Adrenal gland (tissue), 5 donors: ENCODE results near the gene SNX25.

Experiments used
- CTCF ChIP-seq, 6 experiments: fragments of 450-650 bp in 4 of 6; fragments of 200-600 bp in 2 of 6; sonication (generic) in 1 of 6; IDR thresholded peaks; 1 replicate in 5 of 6; 2 replicates in 1 of 6; pipeline versions ENCODE4 v1.5.1 to v1.8.0; 2016 to 2021; ENCODE audit warnings: antibody characterized with exemption in 6 of 6, mild to moderate bottlenecking in 2 of 6, moderate library complexity in 1 of 6
- POLR2A ChIP-seq, 2 donors: fragments of 450-650 bp; IDR thresholded peaks; one replicate each; pipeline ENCODE4 v1.6.1; 2017; ENCODE audit warnings: antibody characterized with exemption in 2 of 2, mild to moderate bottlenecking in 2 of 2, moderate library complexity in 1 of 2
- donor health status: DM: no; HTN: no; CAD: no.

DNA sequence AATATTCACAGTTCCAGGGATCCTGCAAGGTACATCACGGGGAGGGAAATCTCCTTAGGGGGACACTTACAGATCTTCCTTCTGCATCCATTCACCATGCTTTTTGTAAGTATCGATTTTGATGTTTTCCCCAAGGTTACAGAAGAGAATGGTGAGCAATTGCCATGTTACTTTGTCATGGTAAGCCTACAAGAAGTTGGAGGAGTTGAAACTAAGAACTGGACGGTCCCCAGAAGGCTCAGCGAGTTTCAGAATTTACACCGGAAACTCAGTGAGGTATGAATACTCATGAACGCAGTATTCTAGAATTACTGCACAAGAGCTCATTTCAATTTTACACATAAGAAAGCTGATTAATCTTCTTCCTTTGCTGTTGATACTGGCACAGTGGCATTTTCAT is 132.4 kb downstream of the SNX25 start:
- no peak for TF ChIP-seq CTCF (IDR thresholded peaks at IDR 0.05)
- no peak for TF ChIP-seq POLR2A (IDR thresholded peaks at IDR 0.05)
